Mesenchymal stem cell (in vitro differentiated cells and primary cell): Measurements from ENCODE around the gene NPBWR2.

ENCODE experiments used
- DNase-seq: peaks from one replicate; pipeline ENCODE4 v3.0.0-alpha.2; 2013
- H2AFZ ChIP-seq: one replicate; pipeline ENCODE4 v1.6.1; 2013; ENCODE audit warnings: low read depth, mild to moderate bottlenecking, control low read depth, inconsistent platforms, low read length, moderate library complexity
- H2AK5ac ChIP-seq: 2 replicates; pipeline ENCODE4 v1.6.1; 2013; ENCODE audit warnings: low read length, moderate library complexity, mild to moderate bottlenecking, inconsistent platforms; ENCODE audit not compliant: severe bottlenecking
- H2BK120ac ChIP-seq: one replicate; pipeline ENCODE4 v1.6.1; 2013; ENCODE audit warnings: low read depth, mild to moderate bottlenecking, inconsistent platforms, low read length, moderate library complexity
- H2BK12ac ChIP-seq, 2 experiments: one replicate each; pipeline ENCODE4 v1.6.1; 2013; ENCODE audit warnings: inconsistent platforms in 2 of 2, low read length in 2 of 2, mild to moderate bottlenecking in 2 of 2, moderate library complexity in 2 of 2, control low read depth in 1 of 2
- H2BK15ac ChIP-seq: one replicate; pipeline ENCODE4 v1.6.1; 2013; ENCODE audit warnings: mild to moderate bottlenecking, low read depth, inconsistent platforms; ENCODE audit not compliant: poor library complexity, severe bottlenecking
- H2BK5ac ChIP-seq: 2 replicates; pipeline ENCODE4 v1.6.1; 2013; ENCODE audit warnings: low read depth, mild to moderate bottlenecking, low read length, control low read depth, inconsistent platforms; ENCODE audit not compliant: poor library complexity, severe bottlenecking
- H3K14ac ChIP-seq, 2 experiments: one replicate each; pipeline ENCODE4 v1.6.1; 2013; ENCODE audit warnings: inconsistent platforms in 2 of 2, low read length in 2 of 2, control low read depth in 1 of 2, mild to moderate bottlenecking in 1 of 2, moderate library complexity in 1 of 2
- H3K18ac ChIP-seq, 2 experiments: one replicate each; pipeline ENCODE4 v1.6.1; 2013; ENCODE audit warnings: inconsistent platforms in 2 of 2, low read length in 2 of 2, control low read depth in 1 of 2, low read depth in 1 of 2, mild to moderate bottlenecking in 1 of 2
- H3K23ac ChIP-seq, 2 experiments: one replicate each; pipeline ENCODE4 v1.6.1; 2013; ENCODE audit warnings: inconsistent platforms in 2 of 2, low read length in 2 of 2, mild to moderate bottlenecking in 2 of 2, moderate library complexity in 2 of 2, control low read depth in 1 of 2
- H3K27ac ChIP-seq: 2 replicates; pipeline ENCODE4 v1.5.1; 2013; ENCODE audit warnings: mild to moderate bottlenecking, moderate library complexity, low read length, control low read depth, inconsistent platforms; ENCODE audit not compliant: poor library complexity, severe bottlenecking
- H3K27me3 ChIP-seq, 2 experiments: 2 replicates each; pipeline versions ENCODE4 v1.6.1 to v1.7.0; 2013; ENCODE audit warnings: low read length in 2 of 2, mild to moderate bottlenecking in 2 of 2, moderate library complexity in 2 of 2, control low read depth in 1 of 2, inconsistent platforms in 1 of 2; ENCODE audit not compliant: control insufficient read depth in 1 of 2, insufficient read depth in 1 of 2
- H3K36me3 ChIP-seq, 2 experiments: 2 replicates each; pipeline versions ENCODE4 v1.6.1 to v1.7.0; 2013; ENCODE audit warnings: low read length in 2 of 2, control low read depth in 1 of 2, inconsistent platforms in 1 of 2, low read depth in 1 of 2, mild to moderate bottlenecking in 1 of 2; ENCODE audit not compliant: insufficient read depth in 2 of 2, control insufficient read depth in 1 of 2
- H3K4ac ChIP-seq, 2 experiments: one replicate each; pipeline ENCODE4 v1.6.1; 2013; ENCODE audit warnings: inconsistent platforms in 2 of 2, low read length in 2 of 2, mild to moderate bottlenecking in 2 of 2, moderate library complexity in 2 of 2, control low read depth in 1 of 2, low read depth in 1 of 2
- H3K4me1 ChIP-seq: 2 replicates; pipeline ENCODE4 v1.6.1; 2013; ENCODE audit warnings: low read depth, low read length, control low read depth; ENCODE audit not compliant: control insufficient read depth, insufficient read depth
- H3K4me2 ChIP-seq: 2 replicates; pipeline ENCODE4 v1.6.1; 2013; ENCODE audit warnings: low read length, mild to moderate bottlenecking, inconsistent platforms; ENCODE audit not compliant: poor library complexity, severe bottlenecking
- H3K4me3 ChIP-seq, 2 experiments: 2 replicates each; pipeline versions ENCODE4 v1.5.1 to v1.7.0; 2013; ENCODE audit warnings: low read length in 2 of 2, mild to moderate bottlenecking in 2 of 2, control low read depth in 1 of 2, low read depth in 1 of 2; ENCODE audit not compliant: insufficient read depth in 1 of 2
- H3K79me1 ChIP-seq: replicated peaks from 2 replicates; pipeline ENCODE4 v1.6.1; 2013; ENCODE audit warnings: mild to moderate bottlenecking, control low read depth, low read length, inconsistent platforms; ENCODE audit not compliant: poor library complexity, severe bottlenecking
- H3K9ac ChIP-seq: 2 replicates; pipeline ENCODE4 v1.7.0; 2013; ENCODE audit warnings: mild to moderate bottlenecking, low read length, moderate library complexity
- H3K9me3 ChIP-seq: 2 replicates; pipeline ENCODE4 v1.7.0; 2013; ENCODE audit warnings: mild to moderate bottlenecking, low read length; ENCODE audit not compliant: control insufficient read depth
- H4K8ac ChIP-seq: one replicate; pipeline ENCODE4 v1.6.1; 2013; ENCODE audit warnings: inconsistent platforms, mild to moderate bottlenecking, low read length, moderate library complexity
- H4K91ac ChIP-seq: one replicate; pipeline ENCODE4 v1.6.1; 2013; ENCODE audit warnings: mild to moderate bottlenecking, low read length, inconsistent platforms
- WGBS: methylation state at CpG from one replicate; pipeline ENCODE4 v1.1.7; 2013; ENCODE audit warnings: mixed read lengths; 5-methylcytosine and 5-hydroxymethylcytosine counted together

NPBWR2 gene

GRCh38 chr20:64070244-64070993 lies 36.9 kb downstream of the NPBWR2 start:
- no peak overlapping the region for H3K23ac ChIP-seq
- H2BK5ac ChIP-seq = no peak overlapping the region
- no peak overlapping the region for H2BK120ac ChIP-seq
- H3K79me1 ChIP-seq = no peaks in the 10 kb centered on the region
- H3K9me3 ChIP-seq = no peaks in the 10 kb centered on the region
- no peak overlapping the region for H3K4me3 ChIP-seq
- no peak overlapping the region for H3K4me2 ChIP-seq
- WGBS = 94% methylated on average over 29 of the region's 31 CpGs
- no peak overlapping the region for H2AFZ ChIP-seq
- H4K8ac ChIP-seq = no peak overlapping the region
- H3K36me3 ChIP-seq = peaks cover 17 to 73% of the 10 kb centered on the region in 2 experiments
- no peak overlapping the region for H2AK5ac ChIP-seq
- H3K4me1 ChIP-seq = peaks cover 23% of the 10 kb centered on the region
- H3K27me3 ChIP-seq = no peaks in the 10 kb centered on the region
- no peak for DNase-seq
- H3K14ac ChIP-seq = no peak overlapping the region
- no peak overlapping the region for H2BK12ac ChIP-seq
- H2BK15ac ChIP-seq = no peak overlapping the region
- no peak overlapping the region for H3K18ac ChIP-seq
- H3K27ac ChIP-seq = no peak overlapping the region
- no peak overlapping the region for H4K91ac ChIP-seq
- H3K9ac ChIP-seq = no peak overlapping the region
- no peak overlapping the region for H3K4ac ChIP-seq

- no peak overlapping the region for H3K4me2 ChIP-seq
- H3K36me3 ChIP-seq = peaks cover 17 to 66% of the 10 kb centered on the region in 2 experiments
- no peaks in the 10 kb centered on the region for H3K9me3 ChIP-seq
- H2BK120ac ChIP-seq = no peak overlapping the region
- peaks cover 29% of the 10 kb centered on the region for H3K4me1 ChIP-seq
- no peak overlapping the region for H4K91ac ChIP-seq
- H3K23ac ChIP-seq = no peak overlapping the region
- H3K27ac ChIP-seq = no peak overlapping the region
- 59% methylated on average over 14 of the region's 14 CpGs for WGBS
- H3K14ac ChIP-seq = no peak overlapping the region
- no peak overlapping the region for H4K8ac ChIP-seq
- no peak overlapping the region for H3K9ac ChIP-seq
- H3K4ac ChIP-seq = no peak overlapping the region
- no peak overlapping the region for H2BK12ac ChIP-seq
- H2AK5ac ChIP-seq = no peak overlapping the region
- no peak overlapping the region for H2BK5ac ChIP-seq
- H2BK15ac ChIP-seq = no peak overlapping the region
- no peak for DNase-seq
- no peak overlapping the region for H2AFZ ChIP-seq
- H3K79me1 ChIP-seq = peaks cover 2% of the 10 kb centered on the region
- no peaks in the 10 kb centered on the region for H3K27me3 ChIP-seq
- H3K4me3 ChIP-seq = no peak overlapping the region
- H3K18ac ChIP-seq = no peak overlapping the region
Measured at GRCh38 chr20:64069614-64070243, 37.6 kb downstream of the NPBWR2 start.

- Histone ChIP-seq H3K4me3 (no peak overlapping the region), H4K8ac (no peak overlapping the region), H3K18ac (no peak overlapping the region), H3K14ac (no peak overlapping the region), H2AFZ (no peak overlapping the region), H2AK5ac (no peak overlapping the region), H3K23ac (no peak overlapping the region), H3K27ac (no peak overlapping the region), H2BK15ac (no peak overlapping the region), H3K36me3 (peaks cover 17 to 61% of the 10 kb centered on the region in 2 experiments), H2BK5ac (no peak overlapping the region), H3K27me3 (no peaks in the 10 kb centered on the region), H3K9me3 (no peaks in the 10 kb centered on the region), H3K79me1 (peaks cover 2% of the 10 kb centered on the region), H3K4ac (no peak overlapping the region), H3K4me2 (no peak overlapping the region), H2BK12ac (no peak overlapping the region), H2BK120ac (no peak overlapping the region), H4K91ac (no peak overlapping the region), H3K9ac (no peak overlapping the region), H3K4me1 (peaks cover 33% of the 10 kb centered on the region)
- no peak for DNase-seq
- WGBS = 93% methylated on average over 20 of the region's 20 CpGs
Measured at GRCh38 chr20:64069209-64069613, 38.2 kb downstream of the NPBWR2 start.

- Histone ChIP-seq H3K23ac (no peak overlapping the region), H2BK5ac (no peak overlapping the region), H3K14ac (no peak overlapping the region), H3K18ac (no peak overlapping the region), H4K91ac (no peak overlapping the region), H3K4ac (no peak overlapping the region), H3K9me3 (no peaks in the 10 kb centered on the region), H2BK120ac (no peak overlapping the region), H4K8ac (no peak overlapping the region), H3K27ac (no peak overlapping the region), H3K4me3 (no peak overlapping the region), H3K4me1 (peaks cover 39% of the 10 kb centered on the region), H3K27me3 (no peaks in the 10 kb centered on the region), H2AK5ac (no peak overlapping the region), H3K79me1 (peaks cover 7% of the 10 kb centered on the region), H3K4me2 (no peak overlapping the region), H2BK12ac (no peak overlapping the region), H3K36me3 (peaks cover 11 to 55% of the 10 kb centered on the region in 2 experiments), H2BK15ac (no peak overlapping the region), H2AFZ (no peak overlapping the region), H3K9ac (no peak overlapping the region)
- 90% methylated on average over 12 of the region's 12 CpGs for WGBS
- DNase-seq = no peak
Measured at GRCh38 chr20:64068386-64069208, 38.8 kb downstream of the NPBWR2 start.
